WTC11 (cell line): ENCODE data around the gene CPXM1.

ENCODE experiments used
- ARID4B ChIP-seq: sonication (generic); formaldehyde crosslinking; IDR thresholded peaks from 2 replicates; pipeline ENCODE4 v1.8.0; 2023; ENCODE audit warnings: missing genetic modification reagents, mild to moderate bottlenecking, borderline replicate concordance
- CTCF ChIP-seq: fragments of 200-600 bp; IDR thresholded peaks from 2 replicates; pipeline ENCODE4 v1.8.0; 2022; ENCODE audit warnings: antibody characterized with exemption
- ELF4 ChIP-seq: sonication (generic); formaldehyde crosslinking; IDR thresholded peaks from 2 replicates; pipeline ENCODE4 v1.8.1; 2022; ENCODE audit warnings: low read depth, mild to moderate bottlenecking, moderate library complexity, missing genetic modification reagents
- FOXJ3 ChIP-seq: sonication (generic); formaldehyde crosslinking; IDR thresholded peaks from 2 replicates; pipeline ENCODE4 v1.9.0; 2021; ENCODE audit warnings: missing genetic modification reagents, mild to moderate bottlenecking, borderline replicate concordance
- FOXP4 ChIP-seq: sonication (generic); formaldehyde crosslinking; IDR thresholded peaks from 2 replicates; pipeline ENCODE4 v1.8.0; 2022; ENCODE audit warnings: mild to moderate bottlenecking, missing genetic modification reagents
- JUN ChIP-seq: sonication (generic); formaldehyde crosslinking; IDR thresholded peaks from 2 replicates; pipeline ENCODE4 v1.8.0; 2023; ENCODE audit warnings: mild to moderate bottlenecking, missing genetic modification reagents
- MAX ChIP-seq: sonication (generic); formaldehyde crosslinking; IDR thresholded peaks from 2 replicates; pipeline ENCODE4 v1.8.0; 2022; ENCODE audit warnings: mild to moderate bottlenecking, missing genetic modification reagents
- NR2C2 ChIP-seq: sonication (generic); formaldehyde crosslinking; IDR thresholded peaks from 2 replicates; pipeline ENCODE4 v1.8.0; 2022; ENCODE audit warnings: mild to moderate bottlenecking, missing genetic modification reagents
- STAT6 ChIP-seq: sonication (generic); formaldehyde crosslinking; conservative IDR thresholded peaks from 2 replicates; pipeline ENCODE4 v1.8.1; 2023; ENCODE audit warnings: mild to moderate bottlenecking, low read depth, missing genetic modification reagents, moderate library complexity
- TP53 ChIP-seq: sonication (generic); formaldehyde crosslinking; IDR thresholded peaks from 2 replicates; pipeline ENCODE4 v1.8.1; 2023; ENCODE audit warnings: mild to moderate bottlenecking, missing genetic modification reagents
- USF2 ChIP-seq: sonication (generic); formaldehyde crosslinking; IDR thresholded peaks from 2 replicates; pipeline ENCODE4 v1.8.1; 2023; ENCODE audit warnings: mild to moderate bottlenecking, missing genetic modification reagents, moderate library complexity
- ZNF138 ChIP-seq: sonication (generic); formaldehyde crosslinking; conservative IDR thresholded peaks from 2 replicates; pipeline ENCODE4 v1.8.1; 2022; ENCODE audit warnings: mild to moderate bottlenecking, moderate library complexity, missing genetic modification reagents
- ZNF232 ChIP-seq: sonication (generic); formaldehyde crosslinking; IDR thresholded peaks from 2 replicates; pipeline ENCODE4 v1.8.0; 2022; ENCODE audit warnings: mild to moderate bottlenecking, missing genetic modification reagents

- TF ChIP-seq FOXP4 (CRISPR knock-in tag) (no peak), TP53 (CRISPR knock-in tag) (no peak), CTCF (no peak), JUN (CRISPR knock-in tag) (no peak), NR2C2 (no peak), ARID4B (no peak), ELF4 (CRISPR knock-in tag) (no peak), FOXJ3 (CRISPR knock-in tag) (no peak), ZNF232 (CRISPR knock-in tag) (no peak), MAX (CRISPR knock-in tag) (no peak), STAT6 (CRISPR knock-in tag) (no peak), USF2 (CRISPR knock-in tag) (no peak), ZNF138 (CRISPR knock-in tag) (no peak)
Observed at GRCh38 chr20:2797136-2797983, 3.1 kb downstream of the CPXM1 start.
